Measurements from ENCODE around the gene INAVA. TPM values are rescaled to one million over a fixed set of nuclear protein-coding genes. Genes with fewer than 3 reads are reported as not detected.

Gene INAVA, protein sequence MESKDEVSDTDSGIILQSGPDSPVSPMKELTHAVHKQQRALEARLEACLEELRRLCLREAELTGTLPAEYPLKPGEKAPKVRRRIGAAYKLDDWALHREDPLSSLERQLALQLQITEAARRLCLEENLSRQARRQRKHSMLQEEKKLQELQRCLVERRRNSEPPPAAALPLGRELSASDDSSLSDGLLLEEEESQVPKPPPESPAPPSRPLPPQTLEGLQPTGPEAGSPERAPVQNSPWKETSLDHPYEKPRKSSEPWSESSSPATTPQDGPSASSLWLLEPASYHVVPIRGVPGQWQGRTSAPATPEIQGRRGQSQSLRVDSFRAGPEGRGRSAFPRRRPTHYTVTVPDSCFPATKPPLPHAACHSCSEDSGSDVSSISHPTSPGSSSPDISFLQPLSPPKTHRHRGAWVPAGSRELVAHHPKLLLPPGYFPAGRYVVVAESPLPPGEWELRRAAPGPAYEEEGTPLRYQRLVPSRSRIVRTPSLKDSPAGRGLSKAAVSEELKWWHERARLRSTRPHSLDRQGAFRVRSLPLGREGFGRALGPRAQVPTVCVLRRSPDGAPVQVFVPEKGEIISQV
- total RNA-seq, result 2.4 and 6.9 TPM in 2 replicates

GRCh38 chr1:200894712-200895442, at the start of gene INAVA:
INAVA (plus strand) TSS chr1:200894900; CDS start chr1:200898401, 3,501 bp downstream.

GRCh38 chr1:200872446-200873115, 22.1 kb upstream of the INAVA start, which contains the start of gene GPR25:
GPR25 (plus strand) TSS chr1:200872981; CDS start chr1:200873038, 57 bp downstream.

Small RNAs within 50 kb of the gene (small RNA-seq; reads per million reads assigned to genes)
- gene RNU6-704P, result not detected

Other genes starting within 250 kb of the INAVA start
- 19.4 and 24.3 TPM in 2 replicates for gene DDX59, start 225.0 kb upstream of the INAVA start, total RNA-seq
- 38.5 and 45.0 TPM in 2 replicates for gene CAMSAP2, start 156.0 kb upstream of the INAVA start, total RNA-seq
- not detected in 2 replicates for gene GPR25, start 21.9 kb upstream of the INAVA start, total RNA-seq
- under 0.01 and 0.22 TPM in 2 replicates for gene KIF21B, start 128.8 kb downstream of the INAVA start, total RNA-seq
- gene CACNA1S, start 217.5 kb downstream of the INAVA start, total RNA-seq, result not detected in 2 replicates
- gene ASCL5, start 232.3 kb downstream of the INAVA start, total RNA-seq, result not detected in 2 replicates

All from placental epithelial cell (primary cell).